Superior temporal gyrus (tissue), 1 donor: ENCODE results near the gene ADGRG2.
A peak's percentile ranks its signal among the peaks of the same experiment; 100 is the strongest.
"Not testable (repeated sequence)": the region's sequence is repeated elsewhere in the genome, so short reads cannot be mapped to it uniquely, and the experiment has no call there.

Source experiments
- DNase-seq: peaks from one replicate; pipeline ENCODE4 v3.0.0-alpha.2; 2016; ENCODE audit errors: extremely low spot score

Gene ADGRG2

DNA sequence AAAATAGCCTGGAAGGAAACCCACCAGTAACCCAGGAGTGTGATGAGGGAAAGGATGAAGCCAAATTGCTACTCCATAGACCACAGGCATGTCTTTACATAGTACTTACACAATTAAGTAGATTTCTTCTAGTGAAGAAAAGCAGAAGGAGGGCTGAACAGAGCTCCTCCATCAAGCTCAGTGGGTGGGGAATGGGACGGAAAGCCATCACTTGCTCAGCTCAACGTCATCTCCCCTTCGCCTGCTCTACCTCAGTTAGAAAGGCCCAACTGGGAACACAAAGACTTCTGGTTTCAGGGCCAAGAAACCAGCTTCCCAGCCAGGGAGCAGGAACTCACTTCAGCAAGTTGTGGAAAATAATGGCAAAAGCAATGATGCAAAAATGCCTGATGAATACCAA is 36.6 kb downstream of the ADGRG2 start:
- DNase-seq = no peak

DNA sequence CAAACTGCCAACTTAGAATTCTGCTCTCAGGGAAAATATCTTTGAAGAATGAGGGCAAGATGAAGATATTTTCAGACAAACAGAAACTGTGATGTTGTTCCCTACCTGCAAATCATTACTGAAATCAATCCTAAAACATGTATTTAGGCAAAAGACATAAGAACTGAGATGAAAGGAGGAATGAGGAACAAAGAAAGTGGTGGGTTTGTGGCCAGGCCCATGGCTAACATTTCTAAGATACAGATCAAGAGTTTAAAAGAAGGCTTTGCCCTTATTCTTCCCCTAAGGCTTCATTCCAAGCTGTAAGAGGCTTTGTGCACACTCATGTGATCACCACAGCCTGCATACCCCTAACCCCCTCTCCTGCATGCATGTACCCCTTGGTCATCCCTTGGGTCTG is 46.5 kb downstream of the ADGRG2 start:
- no peak for DNase-seq

DNA sequence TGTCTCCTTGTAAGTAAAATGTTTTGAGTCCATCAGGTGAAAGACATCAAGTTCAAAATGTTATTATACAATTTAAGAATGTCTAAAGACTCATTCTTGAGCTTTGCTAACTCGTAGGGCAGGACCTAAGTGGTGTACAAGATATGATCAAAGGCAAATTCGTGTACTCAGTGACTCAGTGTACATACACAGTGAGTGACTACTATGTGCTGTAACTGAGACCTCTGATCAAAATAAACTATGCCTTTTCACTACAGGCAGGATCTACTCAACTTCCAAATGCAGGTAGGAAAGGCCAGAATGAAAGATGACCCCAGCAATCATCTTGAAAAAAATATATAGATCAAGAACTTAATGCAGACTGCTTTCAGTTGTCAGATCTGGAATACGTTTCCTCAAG is 49.9 kb downstream of the ADGRG2 start:
- no peak for DNase-seq

DNA sequence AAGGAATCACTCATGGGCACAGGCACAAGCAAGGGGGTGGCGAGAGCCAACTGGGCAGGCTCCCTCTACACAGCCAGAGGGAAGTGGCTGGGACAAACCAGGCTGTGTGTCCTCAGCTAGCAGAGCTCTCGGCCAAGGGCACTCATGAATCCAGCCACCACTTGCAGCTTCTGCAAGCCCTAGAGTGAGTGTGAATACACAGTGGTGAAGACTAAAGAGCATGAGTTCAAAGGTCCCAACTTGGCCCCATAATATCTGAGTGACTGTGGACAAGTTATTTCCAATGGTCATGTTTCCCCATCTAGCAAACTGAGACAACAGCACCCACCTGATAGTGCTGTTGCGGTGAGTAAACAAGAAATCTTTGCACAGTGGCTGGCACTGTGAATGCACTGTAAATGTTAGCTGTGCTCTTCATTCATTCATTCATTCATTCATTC is 51.7 kb downstream of the ADGRG2 start:
- no peak for DNase-seq

DNA sequence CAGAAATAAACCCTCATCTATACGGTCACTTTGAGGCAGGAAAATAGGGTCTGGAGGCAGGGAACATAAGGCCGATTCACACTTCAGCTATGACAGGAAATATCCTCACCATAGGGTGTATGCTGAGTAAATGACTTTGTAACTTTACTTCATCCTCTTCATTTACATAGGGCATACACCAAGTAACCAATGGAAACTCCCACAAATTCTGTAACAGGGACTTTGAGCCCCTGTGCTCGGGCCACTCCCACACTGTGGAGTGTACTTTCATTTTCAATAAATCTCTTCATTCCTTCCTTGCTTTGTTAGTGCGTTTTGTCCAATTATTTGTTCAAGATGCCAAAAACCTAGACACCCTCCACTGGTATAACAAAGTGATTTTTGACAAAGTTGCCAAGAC is 55.3 kb downstream of the ADGRG2 start:
- not testable (repeated sequence) for DNase-seq

DNA sequence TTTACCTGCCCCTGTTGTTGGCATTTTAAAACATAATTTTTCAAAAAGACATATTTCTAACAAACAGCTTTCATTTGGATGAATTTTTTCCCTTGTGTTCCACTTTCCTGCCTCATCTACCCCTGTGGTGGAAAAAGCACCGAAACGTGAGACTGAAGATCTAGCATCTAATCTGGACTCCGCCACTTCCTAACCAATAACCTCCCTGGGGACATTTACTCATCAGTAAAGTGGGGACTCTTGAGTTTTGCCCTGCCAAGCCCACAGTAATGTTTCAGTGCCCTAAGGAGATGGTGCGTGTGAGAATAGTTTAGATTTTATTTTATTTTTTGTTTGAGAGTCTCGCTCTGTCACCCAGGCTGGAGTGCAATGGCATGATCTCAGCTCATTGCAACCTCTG is 56.7 kb downstream of the ADGRG2 start:
- DNase-seq = no peak

DNA sequence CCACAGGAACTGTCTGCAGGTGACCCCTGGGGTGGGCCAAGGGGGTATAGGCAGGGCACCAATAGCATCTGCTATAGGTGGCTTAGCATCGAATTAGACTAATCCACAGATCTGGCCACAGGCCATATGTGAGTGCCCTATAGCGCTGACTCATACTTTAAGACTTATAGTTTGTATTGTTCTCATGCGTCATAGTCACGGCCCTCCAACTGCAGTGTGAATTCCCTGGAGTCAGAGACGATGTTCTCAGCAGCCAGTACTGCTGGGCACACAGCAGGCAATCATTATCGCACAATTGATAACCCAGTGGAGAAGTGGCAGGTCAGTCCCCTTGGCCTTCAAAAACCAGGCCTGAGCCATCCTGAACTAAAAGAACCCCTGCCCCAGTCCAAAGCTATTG is 58.1 kb downstream of the ADGRG2 start:
- no peak for DNase-seq

DNA sequence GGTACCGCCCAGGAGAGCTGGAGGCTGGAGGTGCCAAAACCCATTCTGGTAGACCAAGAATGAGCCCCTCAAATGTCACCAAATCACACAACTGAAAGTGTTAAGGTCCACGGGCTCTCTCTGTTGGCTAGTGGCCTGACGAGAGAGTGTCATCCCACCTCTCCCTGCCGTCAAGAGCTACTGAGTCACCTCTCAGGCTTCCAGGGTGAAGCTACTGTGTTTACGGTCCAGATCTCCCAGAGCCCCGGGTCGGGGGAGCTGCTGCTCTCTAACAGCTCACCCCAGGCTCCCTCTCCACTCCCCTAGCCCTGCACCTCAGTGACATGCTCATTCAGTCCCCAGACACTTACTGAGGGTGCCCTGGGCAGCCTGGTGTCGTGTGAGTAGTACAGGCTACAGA is 59.2 kb downstream of the ADGRG2 start:
- DNase-seq = no peak

DNA sequence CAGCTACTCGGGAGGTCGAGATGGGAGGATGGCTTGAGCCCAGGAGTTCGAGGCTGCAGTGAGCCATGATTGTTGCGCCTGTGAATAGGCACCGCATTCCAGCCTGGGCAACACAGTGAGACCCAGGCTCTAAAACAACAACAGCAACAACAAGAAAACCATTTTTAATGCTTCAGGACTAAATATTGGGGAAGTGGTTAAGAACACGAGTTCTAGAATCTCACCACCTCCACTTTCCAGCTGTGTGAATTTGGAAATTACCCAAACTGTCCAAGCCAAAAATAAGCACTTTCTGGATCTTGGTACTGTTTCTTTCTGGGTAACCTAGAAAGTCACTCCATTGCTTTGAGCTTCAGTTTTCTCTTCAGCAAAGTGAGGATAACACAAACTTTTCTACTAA is 63.2 kb downstream of the ADGRG2 start:
- DNase-seq = no peak

DNA sequence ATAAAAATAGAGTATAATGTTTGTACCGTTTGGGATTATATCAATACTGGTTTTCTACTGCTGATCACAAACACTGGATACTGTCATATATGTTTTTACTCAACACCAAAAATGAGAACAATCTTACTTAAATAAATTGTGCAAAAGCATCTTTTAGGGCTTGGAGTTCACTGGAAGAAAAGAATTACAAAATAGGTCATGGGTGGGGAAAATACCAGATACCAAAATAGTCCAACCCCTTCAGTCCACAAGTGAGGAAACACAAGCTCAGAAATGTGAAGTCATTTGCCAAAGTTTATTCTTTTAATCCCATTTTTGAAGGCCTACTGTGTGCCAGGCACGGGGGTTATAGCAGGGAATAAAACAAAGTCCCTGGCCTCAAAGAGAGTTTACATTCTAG is 64.4 kb downstream of the ADGRG2 start:
- DNase-seq = no peak

DNA sequence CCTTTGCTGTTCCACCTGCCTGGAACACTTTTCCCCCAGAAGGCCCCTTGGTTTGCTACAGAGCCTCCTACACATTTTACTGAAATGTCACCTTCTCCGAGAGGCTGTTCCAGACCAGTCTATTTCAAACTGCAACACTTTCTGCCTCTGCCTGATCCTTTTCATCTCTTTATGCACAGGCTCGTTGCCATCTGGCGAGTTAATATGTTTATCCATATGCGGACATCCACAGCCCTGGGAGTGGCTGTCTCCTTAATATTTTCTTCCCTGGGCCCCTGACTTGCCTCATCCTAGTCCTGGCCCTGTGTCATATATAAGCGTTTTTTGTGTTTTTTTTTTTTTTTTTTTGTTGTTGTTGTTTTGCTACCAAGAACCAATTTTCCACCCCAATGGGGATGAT is 73.2 kb downstream of the ADGRG2 start:
- DNase-seq = no peak

DNA sequence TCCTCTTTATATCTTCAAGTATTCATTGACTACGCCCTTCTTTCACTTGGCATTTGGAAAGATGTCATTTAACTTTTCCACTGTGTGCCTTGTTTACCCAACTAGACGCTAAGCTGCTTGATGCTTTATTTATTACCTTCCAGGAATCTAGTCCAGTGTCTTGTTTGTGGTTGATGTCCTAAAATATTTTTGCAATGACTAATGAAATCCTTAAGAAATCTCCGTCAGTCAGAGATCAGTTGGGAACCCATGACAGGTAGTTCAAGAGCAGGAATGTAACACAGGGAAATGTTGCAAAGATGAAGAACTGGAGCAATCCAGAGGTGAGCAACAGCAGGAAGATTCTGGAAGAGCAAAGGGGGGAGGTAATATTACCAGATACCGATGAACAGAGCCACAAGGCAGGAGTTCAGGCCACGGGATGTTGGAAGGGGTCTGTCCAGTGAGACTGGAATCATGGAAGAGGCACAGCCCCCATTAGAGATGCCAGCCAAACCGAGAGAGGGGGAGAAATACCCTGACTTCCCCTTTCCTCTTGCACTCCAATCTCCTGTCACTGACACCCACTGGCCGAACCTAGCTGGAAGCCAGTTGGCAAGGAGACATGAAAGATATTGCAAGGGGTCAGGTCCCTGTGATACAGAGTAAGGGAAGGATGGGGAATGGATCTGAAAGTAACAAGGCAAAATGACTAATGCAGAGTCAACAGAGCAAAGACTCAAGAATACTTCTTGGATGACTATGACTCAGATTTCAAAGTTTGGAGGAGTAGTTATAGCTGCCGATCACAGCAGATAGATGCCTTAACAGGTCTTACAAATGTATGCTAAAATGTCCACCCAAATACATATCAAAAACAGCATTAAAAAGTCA is 75.7 kb downstream of the ADGRG2 start:
- DNase-seq = no peak

DNA sequence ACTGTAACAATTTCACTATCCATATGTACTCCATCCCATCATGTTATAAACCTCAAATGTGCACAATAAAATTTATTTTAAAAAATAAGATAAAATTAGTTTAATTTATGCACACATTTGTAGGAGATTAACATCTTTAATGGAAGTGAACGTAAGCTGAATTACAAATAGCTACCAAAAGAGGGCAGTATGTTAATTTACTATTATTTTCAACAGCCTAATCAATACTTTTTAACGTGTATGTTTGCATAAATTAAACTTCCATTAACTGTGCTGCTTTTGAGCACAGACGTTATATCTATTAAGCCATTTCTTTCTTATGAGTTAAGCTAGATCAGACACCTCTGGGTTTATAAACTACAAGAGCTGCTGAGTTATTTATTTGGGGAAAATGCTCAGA is 81.9 kb downstream of the ADGRG2 start:
- no peak for DNase-seq

DNA sequence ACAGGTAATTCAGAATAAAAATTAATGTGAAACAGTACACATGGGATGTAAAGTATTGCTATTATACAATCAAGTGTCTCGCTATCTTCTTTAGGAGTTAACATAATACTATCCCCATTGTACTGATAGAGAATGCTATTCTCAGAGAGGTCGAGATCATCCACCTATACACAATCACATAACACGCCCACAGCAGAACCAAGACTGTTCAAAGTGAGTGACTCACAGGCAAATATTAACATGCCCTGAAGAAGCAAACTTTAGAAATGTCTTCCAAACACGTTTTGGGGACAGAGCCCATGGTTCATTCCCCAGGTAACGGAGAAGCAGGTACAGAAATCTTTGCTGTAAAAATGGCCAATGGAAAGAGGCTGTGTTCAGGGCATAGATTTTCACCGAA is 88.2 kb downstream of the ADGRG2 start:
- no peak for DNase-seq

DNA sequence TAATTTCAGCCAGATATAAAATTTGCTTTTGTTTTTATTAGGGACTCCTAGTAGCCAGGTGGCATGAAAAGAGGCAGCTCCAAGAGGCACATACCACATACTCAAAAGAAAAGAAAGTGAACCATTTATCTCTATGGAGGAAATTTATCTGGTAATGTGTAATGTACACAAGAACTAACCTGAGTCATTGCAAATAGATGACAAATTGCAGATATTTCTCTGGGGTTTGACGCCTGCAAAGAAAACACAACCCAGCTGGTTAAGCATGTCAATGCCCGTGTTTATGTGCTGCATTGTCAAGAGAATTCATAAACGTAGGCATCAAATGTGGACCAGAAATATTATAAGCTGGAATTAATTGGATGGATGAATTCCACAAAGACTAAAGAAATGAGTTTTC is 91.5 kb downstream of the ADGRG2 start:
- no peak for DNase-seq

DNA sequence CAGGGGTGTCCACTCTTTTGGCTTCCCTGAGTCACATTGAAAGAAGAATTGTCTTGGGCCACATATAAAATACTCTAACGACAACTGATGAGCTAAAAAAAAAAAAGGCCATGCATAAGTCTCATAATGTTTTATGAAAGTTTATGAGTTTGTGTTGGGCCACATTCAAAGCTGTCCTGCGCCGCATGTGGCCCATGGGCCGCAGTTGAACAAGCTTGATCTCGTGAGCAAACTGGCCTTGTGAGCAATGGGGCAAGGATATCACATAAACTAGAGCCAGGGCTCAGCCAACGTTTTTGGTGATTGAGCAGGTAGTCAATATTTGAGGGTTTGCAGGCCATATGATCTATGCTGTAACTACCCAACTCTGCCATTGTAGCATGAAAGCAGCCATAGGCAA is 93.7 kb downstream of the ADGRG2 start:
- DNase-seq = no peak

DNA sequence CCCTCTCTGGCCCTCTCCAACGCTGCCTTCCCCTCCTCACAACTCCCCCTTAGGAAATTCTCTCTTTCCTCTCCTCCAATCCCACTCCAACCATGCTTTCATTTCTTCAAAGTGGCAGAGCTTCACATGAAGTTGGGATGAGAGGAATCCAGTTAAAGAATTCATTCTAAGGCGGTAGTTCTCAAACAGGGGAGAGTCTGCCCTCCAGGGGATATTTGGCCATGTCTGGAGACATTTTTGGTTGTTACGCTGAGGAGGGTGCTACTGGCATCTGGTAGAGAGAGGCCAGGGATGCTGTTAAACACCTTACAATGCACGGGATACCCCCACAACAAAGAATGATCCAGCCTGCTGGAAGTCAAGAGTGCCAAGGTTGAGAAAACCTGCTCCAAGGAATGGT is 97.9 kb downstream of the ADGRG2 start:
- DNase-seq = no peak

DNA sequence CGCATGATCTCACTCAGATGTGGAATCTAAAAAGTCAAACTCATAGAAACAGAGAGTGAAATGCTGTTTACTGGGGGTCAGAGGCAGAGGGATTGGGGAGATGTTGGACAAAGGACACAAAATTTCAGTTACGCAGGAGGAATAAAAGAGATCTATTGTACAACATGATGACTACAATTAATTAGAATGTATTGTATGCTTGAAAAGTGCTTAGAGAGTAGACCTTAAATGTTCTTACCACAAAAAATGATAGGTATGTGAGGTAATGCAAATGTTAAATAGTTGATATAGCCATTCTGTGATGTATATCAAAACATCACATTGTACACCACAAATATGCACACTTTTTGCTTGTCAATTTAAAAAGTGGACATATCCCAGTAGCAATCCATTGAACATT is 102.3 kb downstream of the ADGRG2 start:
- DNase-seq = no peak

DNA sequence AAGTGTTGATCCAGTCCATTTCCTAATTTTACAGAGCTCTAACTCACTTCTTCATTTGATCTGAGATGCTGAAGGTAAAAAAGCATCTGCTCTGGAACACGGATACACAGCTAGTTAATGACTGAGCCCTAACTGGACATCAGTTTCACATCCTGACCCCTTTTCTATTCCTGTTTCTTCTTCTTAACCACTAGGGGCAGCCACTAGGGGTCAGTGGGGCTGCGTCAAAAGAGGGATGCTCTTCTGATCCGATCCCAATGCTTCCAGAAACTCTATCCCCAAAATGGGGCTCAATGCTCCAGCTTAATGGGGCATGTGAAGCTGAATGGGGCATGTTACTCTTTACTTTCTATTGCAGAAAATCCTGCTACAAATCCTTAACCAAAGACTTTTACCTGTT is 105.0 kb downstream of the ADGRG2 start:
- peak; percentile 8 for DNase-seq

DNA sequence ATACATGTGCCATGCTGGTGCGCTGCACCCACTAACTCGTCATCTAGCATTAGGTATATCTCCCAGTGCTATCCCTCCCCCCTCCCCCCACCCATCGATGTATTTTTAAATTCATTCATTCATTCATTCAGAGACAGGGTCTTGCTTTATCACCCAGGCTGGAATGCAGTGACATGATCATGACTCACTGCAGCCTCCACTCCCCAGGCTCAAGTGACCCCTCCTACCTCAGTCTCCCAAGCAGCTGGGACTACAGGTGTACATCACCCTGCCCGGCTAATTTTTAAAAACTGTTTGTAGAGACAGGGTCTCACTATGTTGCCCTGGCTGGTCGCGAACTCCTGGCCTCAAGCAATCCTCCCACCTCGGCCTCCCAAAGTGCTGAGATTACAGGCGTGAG is 105.7 kb downstream of the ADGRG2 start:
- not testable (repeated sequence) for DNase-seq

DNA sequence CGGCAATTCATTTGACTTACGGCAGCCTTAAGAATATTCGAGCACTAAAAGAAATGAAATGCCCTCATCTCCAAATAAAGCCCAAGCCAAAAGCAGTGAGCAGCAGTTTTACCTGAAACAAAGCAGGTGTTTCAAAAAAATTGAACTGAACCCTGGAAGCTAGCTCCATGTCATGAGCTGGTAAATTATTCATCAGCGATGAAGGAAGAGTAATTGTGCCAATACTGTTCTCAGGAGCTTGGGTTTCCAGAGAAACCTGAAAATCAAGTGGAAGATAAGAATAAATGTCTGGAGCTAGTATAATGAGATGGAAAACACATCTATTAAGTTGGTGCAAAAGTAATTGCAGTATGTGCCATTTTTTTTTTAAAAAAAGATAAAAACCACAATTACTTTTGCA is 114.4 kb downstream of the ADGRG2 start:
- no peak for DNase-seq

DNA sequence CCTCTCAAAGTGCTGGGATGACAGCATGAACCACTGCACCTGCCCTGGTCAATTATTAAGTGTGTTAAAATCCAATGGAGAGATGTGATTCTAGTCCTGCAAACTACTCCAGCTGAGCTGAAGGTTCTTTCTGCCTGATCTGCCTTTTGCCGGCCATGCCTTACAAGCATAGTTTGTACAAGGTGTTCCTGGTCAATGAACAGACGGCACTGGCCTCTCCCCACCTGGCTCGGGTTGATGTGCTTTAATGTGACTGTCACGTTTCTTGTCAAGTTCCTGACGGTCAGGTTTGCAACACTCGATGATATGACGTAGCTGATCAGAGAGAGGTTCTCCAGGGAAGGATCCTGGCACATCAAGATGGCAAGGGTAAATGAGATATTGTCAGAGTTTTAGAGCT is 115.3 kb downstream of the ADGRG2 start:
- DNase-seq = no peak

DNA sequence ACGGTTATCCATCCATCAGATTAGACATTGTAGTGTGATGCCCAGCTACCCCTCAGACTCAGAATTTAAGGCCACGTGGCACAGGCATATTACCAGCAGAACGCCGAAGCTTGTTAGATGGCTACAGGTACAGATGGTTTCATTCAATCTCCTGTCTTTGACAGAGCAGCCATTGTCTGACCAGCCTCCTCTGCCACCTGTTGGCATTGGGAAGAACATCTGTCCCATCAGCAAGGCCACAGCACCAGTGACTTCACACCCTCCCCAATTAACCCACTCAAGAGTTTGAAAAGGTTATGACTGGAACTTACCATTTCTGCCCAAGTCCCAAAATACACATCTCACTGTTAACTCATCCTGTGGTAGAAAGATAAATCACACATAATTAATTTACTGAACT is 116.4 kb downstream of the ADGRG2 start:
- no peak for DNase-seq

DNA sequence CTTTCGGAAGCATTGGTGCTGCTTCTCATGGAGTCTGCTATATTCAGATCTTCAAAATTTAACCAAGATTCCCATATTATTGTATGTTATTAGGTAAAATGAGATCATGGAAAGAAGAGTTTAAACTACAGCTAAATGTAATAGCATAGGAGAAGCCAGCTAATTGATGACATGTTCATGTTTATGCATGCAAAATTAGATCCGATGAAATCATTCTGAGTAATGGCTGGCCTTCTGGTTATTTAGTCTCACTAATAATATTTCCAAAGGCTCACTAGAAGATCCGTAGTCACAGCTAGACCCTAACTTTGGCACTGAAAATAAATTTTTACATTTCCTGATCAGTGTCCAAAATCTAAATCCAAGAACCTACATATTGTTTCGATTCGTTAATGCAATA is 118.5 kb downstream of the ADGRG2 start:
- DNase-seq = no peak
